ENCODE results near the gene ZBTB38.

ZBTB38 gene, protein sequence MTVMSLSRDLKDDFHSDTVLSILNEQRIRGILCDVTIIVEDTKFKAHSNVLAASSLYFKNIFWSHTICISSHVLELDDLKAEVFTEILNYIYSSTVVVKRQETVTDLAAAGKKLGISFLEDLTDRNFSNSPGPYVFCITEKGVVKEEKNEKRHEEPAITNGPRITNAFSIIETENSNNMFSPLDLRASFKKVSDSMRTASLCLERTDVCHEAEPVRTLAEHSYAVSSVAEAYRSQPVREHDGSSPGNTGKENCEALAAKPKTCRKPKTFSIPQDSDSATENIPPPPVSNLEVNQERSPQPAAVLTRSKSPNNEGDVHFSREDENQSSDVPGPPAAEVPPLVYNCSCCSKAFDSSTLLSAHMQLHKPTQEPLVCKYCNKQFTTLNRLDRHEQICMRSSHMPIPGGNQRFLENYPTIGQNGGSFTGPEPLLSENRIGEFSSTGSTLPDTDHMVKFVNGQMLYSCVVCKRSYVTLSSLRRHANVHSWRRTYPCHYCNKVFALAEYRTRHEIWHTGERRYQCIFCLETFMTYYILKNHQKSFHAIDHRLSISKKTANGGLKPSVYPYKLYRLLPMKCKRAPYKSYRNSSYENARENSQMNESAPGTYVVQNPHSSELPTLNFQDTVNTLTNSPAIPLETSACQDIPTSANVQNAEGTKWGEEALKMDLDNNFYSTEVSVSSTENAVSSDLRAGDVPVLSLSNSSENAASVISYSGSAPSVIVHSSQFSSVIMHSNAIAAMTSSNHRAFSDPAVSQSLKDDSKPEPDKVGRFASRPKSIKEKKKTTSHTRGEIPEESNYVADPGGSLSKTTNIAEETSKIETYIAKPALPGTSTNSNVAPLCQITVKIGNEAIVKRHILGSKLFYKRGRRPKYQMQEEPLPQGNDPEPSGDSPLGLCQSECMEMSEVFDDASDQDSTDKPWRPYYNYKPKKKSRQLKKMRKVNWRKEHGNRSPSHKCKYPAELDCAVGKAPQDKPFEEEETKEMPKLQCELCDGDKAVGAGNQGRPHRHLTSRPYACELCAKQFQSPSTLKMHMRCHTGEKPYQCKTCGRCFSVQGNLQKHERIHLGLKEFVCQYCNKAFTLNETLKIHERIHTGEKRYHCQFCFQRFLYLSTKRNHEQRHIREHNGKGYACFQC (N-terminal part only)

DNA sequence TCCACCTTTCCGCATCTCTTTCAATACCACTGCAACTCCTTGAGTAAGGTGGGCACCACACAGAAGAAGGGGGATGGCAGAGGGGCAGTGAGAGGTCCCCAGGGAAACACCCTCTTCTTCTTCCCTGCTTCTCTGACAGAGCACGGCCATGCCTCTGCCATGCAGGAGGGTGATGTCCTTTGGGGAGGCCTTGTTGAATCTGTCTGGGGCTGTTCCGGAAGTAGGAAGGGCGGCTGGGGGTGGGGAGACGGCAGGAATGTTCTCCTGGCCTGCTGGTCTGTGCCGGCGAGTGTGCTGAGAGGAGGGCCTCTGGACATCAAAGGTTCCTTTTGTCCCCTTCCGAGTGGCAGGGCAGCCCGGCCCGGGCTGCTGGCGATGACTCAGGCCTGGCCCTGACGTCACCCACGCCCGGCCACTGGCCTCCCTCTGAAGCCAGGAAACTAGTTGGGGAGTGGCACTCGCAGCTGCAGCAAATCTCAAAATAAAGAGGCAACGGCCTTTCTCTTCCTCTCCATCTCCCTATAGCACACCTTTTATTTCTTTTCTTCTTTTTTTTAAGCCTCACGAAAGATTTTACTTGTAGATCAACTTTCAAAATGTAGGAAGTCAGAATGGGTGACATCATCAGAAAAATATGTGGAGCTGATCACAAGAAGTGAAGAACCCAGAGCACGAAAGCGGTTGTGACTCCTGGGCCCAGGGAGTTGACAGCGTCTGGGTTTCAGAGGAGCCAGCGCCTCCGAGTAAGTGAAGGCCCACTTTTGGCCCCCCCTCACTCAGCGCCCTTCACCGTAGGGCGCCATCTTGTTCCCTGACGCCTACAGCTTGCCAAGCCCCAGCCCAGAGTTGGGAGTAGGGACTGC is at the start of gene ZBTB38:
Gene ZBTB38, plus strand, starts transcription at position 443 of the 863 bp plus-strand sequence. CDS start 73,885 bp downstream, outside the sequence.
- DNase-seq (ENCODE audit: low read depth): peak; percentile 96
- TF ChIP-seq, protein P1, sequence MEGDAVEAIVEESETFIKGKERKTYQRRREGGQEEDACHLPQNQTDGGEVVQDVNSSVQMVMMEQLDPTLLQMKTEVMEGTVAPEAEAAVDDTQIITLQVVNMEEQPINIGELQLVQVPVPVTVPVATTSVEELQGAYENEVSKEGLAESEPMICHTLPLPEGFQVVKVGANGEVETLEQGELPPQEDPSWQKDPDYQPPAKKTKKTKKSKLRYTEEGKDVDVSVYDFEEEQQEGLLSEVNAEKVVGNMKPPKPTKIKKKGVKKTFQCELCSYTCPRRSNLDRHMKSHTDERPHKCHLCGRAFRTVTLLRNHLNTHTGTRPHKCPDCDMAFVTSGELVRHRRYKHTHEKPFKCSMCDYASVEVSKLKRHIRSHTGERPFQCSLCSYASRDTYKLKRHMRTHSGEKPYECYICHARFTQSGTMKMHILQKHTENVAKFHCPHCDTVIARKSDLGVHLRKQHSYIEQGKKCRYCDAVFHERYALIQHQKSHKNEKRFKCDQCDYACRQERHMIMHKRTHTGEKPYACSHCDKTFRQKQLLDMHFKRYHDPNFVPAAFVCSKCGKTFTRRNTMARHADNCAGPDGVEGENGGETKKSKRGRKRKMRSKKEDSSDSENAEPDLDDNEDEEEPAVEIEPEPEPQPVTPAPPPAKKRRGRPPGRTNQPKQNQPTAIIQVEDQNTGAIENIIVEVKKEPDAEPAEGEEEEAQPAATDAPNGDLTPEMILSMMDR (conservative IDR thresholded peaks at IDR 0.05; ENCODE audit: control insufficient read depth, insufficient read depth, low read depth, low read length): no peak
- H3K4me3 ChIP-seq (ENCODE audit: control insufficient read depth, low read depth, low read length): peak within 1 kb of the TSS; percentile 33

DNA sequence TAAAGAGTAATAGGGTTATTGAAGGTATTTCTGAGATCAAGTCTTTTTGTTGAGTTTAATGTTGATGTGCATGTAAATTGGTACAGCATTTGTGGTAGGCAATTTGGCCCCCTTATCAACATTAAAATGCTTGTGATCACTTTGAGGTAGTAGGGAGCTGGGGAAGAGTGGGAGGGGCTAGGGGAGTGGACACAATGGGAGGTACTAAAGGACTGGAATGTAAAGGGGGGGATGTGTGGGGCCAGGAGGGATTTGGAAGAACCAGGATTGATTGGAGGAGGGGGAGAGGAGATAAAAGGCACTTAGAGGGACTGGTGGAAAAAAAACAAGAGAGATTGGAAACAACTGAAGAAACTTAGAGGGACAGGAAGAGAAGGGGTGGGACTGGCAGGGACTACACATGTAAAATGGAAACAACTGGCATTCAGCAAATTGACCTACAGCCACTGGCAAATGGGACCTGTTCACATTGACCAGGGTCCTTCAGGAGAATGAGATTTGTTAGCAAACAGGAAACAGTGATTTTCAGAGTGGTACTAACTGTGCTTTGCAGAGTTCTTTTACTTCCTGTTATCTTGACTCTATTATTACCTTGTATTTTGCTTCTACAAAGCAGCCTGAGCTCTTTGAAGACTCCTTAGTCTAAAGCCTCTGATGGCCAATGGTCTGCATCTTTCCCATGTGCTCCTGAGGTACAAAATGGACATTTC is 47.8 kb upstream of the ZBTB38 start:
- TF ChIP-seq, protein P1 (conservative IDR thresholded peaks at IDR 0.05; ENCODE audit: control insufficient read depth, insufficient read depth, low read depth, low read length): no peak
- no peak for DNase-seq (ENCODE audit: low read depth)
- H3K4me3 ChIP-seq (ENCODE audit: control insufficient read depth, low read depth, low read length): no peak overlapping the region

DNA sequence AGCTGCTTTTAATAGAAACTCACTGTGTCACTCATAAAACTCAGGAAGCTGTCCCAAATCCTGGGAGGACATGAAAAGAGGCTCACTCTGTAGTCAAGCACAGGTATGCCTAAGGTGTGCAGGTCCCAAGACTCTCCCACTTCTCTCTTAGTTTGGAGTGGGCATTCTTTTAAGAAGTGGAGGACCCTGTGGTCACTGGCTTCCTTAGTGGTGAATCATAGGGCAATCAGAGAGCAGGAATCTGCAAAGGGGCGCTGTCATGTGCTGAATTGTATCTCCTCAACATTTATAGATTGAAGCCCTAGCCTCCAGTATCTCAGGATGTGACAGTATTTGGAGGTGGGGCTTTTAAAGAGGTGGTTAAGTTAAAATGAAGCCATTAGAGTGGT is 47.2 kb upstream of the ZBTB38 start:
- H3K4me3 ChIP-seq (ENCODE audit: control insufficient read depth, low read depth, low read length): no peak overlapping the region
- TF ChIP-seq, protein P1 (conservative IDR thresholded peaks at IDR 0.05; ENCODE audit: control insufficient read depth, insufficient read depth, low read depth, low read length): no peak
- DNase-seq (ENCODE audit: low read depth): peak; percentile 27

DNA sequence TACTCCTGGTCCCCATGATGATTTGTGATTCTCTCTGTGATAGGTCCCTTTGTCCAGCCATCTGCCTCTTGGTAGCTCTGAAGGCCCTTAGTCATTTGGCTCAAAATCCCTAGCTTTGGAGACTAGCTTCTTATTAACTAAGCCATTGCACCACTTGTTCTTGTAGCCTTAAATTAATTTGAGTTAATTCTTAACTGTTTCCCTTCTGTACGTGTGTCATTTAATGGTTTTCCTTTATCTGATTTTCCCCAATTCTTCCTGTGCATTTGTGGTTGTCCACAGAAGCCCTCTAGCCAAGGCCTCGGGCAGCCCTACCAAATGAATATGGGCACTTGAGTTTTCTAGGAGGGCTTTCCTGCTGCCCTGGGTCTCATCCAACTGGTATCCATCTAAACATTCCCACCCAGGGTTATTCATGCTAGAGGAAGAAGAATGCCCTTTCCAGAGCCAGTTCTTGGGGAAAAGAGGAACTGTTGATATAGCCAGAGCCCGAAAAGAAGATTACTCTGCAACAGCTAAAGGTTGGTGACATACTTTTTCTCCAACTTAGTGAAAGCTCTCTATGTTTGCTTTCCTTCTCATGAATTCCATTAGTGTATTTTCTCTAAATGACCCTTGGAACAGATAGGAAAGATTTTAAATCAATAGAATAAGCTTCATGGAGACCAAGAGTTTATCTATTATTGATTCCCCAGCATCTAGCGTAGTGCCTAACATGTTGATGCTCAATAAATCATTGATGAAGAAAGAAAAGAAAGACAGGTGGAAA is 44.2 kb upstream of the ZBTB38 start:
- TF ChIP-seq, protein P1 (conservative IDR thresholded peaks at IDR 0.05; ENCODE audit: control insufficient read depth, insufficient read depth, low read depth, low read length): no peak

DNA sequence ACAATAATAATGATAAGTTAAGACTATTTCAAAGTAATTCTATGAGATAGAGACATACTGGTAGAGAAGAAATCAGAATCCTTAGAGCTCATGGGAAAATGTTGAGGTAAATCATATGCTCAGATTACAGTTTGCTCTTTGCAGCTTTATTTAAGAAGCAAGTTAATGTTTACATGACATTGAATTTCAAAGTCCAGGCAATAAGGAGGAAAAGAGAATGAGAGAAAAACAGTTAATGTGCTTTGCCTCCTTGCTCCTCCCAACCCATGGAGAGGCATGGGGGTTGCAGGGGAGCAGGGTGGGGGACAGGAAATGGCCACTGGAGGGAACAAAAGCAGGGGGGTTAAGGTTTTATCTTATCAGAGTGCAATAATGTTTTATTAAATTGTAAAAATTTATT is 42.2 kb upstream of the ZBTB38 start:
- TF ChIP-seq, protein P1 (conservative IDR thresholded peaks at IDR 0.05; ENCODE audit: control insufficient read depth, insufficient read depth, low read depth, low read length): no peak
- no peak for DNase-seq (ENCODE audit: low read depth)
- no peak overlapping the region for H3K4me3 ChIP-seq (ENCODE audit: control insufficient read depth, low read depth, low read length)

More for the DNA sequence above, 44.2 kb upstream of the ZBTB38 start:
- H3K4me3 ChIP-seq (ENCODE audit: control insufficient read depth, low read depth, low read length): no peak overlapping the region
- no peak for DNase-seq (ENCODE audit: low read depth)
